KMS-11 (cell line): ENCODE data around the gene PPM1A.

Experiments
- H2AFZ ChIP-seq: fragments of 200-600 bp; sonication (generic); 2 replicates; pipeline ENCODE4 v1.6.1; 2016; ENCODE audit warnings: antibody characterized with exemption, mixed run types, low read depth
- H3K27ac ChIP-seq: fragments of 200-600 bp; sonication (generic); 2 replicates; pipeline ENCODE4 v1.6.1; 2016; ENCODE audit warnings: mild to moderate bottlenecking, mixed run types
- H3K27me3 ChIP-seq: fragments of 200-600 bp; sonication (generic); 2 replicates; pipeline ENCODE4 v1.6.1; 2017; ENCODE audit warnings: mild to moderate bottlenecking, low read depth, mixed run types, moderate library complexity; ENCODE audit not compliant: insufficient read depth
- H3K36me3 ChIP-seq: fragments of 200-600 bp; sonication (generic); 2 replicates; pipeline ENCODE4 v1.6.1; 2017; ENCODE audit warnings: mild to moderate bottlenecking, mixed run types; ENCODE audit not compliant: insufficient read depth
- H3K4me1 ChIP-seq: fragments of 200-600 bp; sonication (generic); 2 replicates; pipeline ENCODE4 v1.6.1; 2016; ENCODE audit warnings: mild to moderate bottlenecking, low read depth, mixed run types; ENCODE audit not compliant: poor library complexity, severe bottlenecking
- H3K4me2 ChIP-seq: fragments of 200-600 bp; sonication (generic); 2 replicates; pipeline ENCODE4 v1.7.0; 2016; ENCODE audit warnings: mild to moderate bottlenecking, mixed run types
- H3K4me3 ChIP-seq: fragments of 200-600 bp; sonication (generic); IDR thresholded peaks from 2 replicates; pipeline ENCODE4 v1.6.1; 2017; ENCODE audit warnings: low read depth, low read length, mixed read lengths; ENCODE audit not compliant: insufficient read depth
- H3K79me2 ChIP-seq: fragments of 200-600 bp; sonication (generic); 2 replicates; pipeline ENCODE4 v1.6.1; 2016; ENCODE audit warnings: low read depth, mixed run types; ENCODE audit not compliant: insufficient read depth
- H3K9ac ChIP-seq: fragments of 200-600 bp; sonication (generic); 2 replicates; pipeline ENCODE4 v1.6.1; 2016; ENCODE audit warnings: mild to moderate bottlenecking, mixed run types
- H4K20me1 ChIP-seq: fragments of 200-600 bp; sonication (generic); 2 replicates; pipeline ENCODE4 v1.6.1; 2016; ENCODE audit warnings: mild to moderate bottlenecking, mixed run types; ENCODE audit not compliant: insufficient read depth
- CTCF ChIP-seq: fragments of 200-600 bp; sonication (generic); conservative IDR thresholded peaks from 2 replicates; pipeline ENCODE4 v1.6.1; 2017; ENCODE audit warnings: low read depth, mild to moderate bottlenecking, antibody characterized with exemption, low read length, moderate library complexity, mixed read lengths

PPM1A gene

GRCh38 chr14:60332869-60333268, 83.8 kb downstream of the PPM1A start:
- Histone ChIP-seq H3K27me3 (no peaks in the 10 kb centered on the region), H3K4me3 (no peak overlapping the region), H4K20me1 (no peaks in the 10 kb centered on the region), H2AFZ (no peak overlapping the region), H3K27ac (no peak overlapping the region), H3K4me2 (no peak overlapping the region), H3K4me1 (peaks cover 9% of the 10 kb centered on the region), H3K36me3 (no peaks in the 10 kb centered on the region), H3K79me2 (no peaks in the 10 kb centered on the region), H3K9ac (no peak overlapping the region)
- TF ChIP-seq CTCF: no peak

GRCh38 chr14:60339571-60339970, 90.5 kb downstream of the PPM1A start:
- Histone ChIP-seq H3K9ac (no peak overlapping the region), H3K4me2 (no peak overlapping the region), H3K27ac (no peak overlapping the region), H2AFZ (no peak overlapping the region), H3K36me3 (no peaks in the 10 kb centered on the region), H3K4me1 (no peaks in the 10 kb centered on the region), H3K4me3 (no peak overlapping the region), H4K20me1 (no peaks in the 10 kb centered on the region), H3K27me3 (no peaks in the 10 kb centered on the region), H3K79me2 (no peaks in the 10 kb centered on the region)
- no peak for TF ChIP-seq CTCF

GRCh38 chr14:60343571-60344071, 94.6 kb downstream of the PPM1A start:
- Histone ChIP-seq H3K4me2 (no peak overlapping the region), H2AFZ (no peak overlapping the region)

GRCh38 chr14:60344751-60345150, 95.7 kb downstream of the PPM1A start:
- no peak overlapping the region for H3K27ac ChIP-seq
- H3K4me2 ChIP-seq: no peak overlapping the region
- H3K4me1 ChIP-seq: no peaks in the 10 kb centered on the region
- no peak overlapping the region for H3K9ac ChIP-seq
- no peaks in the 10 kb centered on the region for H3K27me3 ChIP-seq
- no peak for TF ChIP-seq CTCF
- H3K36me3 ChIP-seq: no peaks in the 10 kb centered on the region
- no peak overlapping the region for H3K4me3 ChIP-seq
- no peak overlapping the region for H2AFZ ChIP-seq
- H3K79me2 ChIP-seq: no peaks in the 10 kb centered on the region
- H4K20me1 ChIP-seq: no peaks in the 10 kb centered on the region

More at GRCh38 chr14:60343571-60344071, 94.6 kb downstream of the PPM1A start:
- no peak overlapping the region for H3K4me3 ChIP-seq
- H3K4me1 ChIP-seq: no peaks in the 10 kb centered on the region
- H4K20me1 ChIP-seq: no peaks in the 10 kb centered on the region
- no peak overlapping the region for H3K27ac ChIP-seq
- TF ChIP-seq CTCF: no peak
- H3K27me3 ChIP-seq: no peaks in the 10 kb centered on the region
- H3K36me3 ChIP-seq: no peaks in the 10 kb centered on the region
- no peak overlapping the region for H3K9ac ChIP-seq
- H3K79me2 ChIP-seq: no peaks in the 10 kb centered on the region
